D721Med (cell line): ENCODE data around the gene PPBP.
"Not testable (repeated sequence)": the region's sequence is repeated elsewhere in the genome, so short reads cannot be mapped to it uniquely, and the experiment has no call there.

Source experiments
- DNase-seq: peaks from one replicate; pipeline ENCODE4 v3.0.0; 2011; ENCODE audit warnings: low spot score; ENCODE audit not compliant: insufficient read length
- FAIRE-seq: peaks from 2 replicates; lab custom pipeline; 2011; peaks lifted over from hg19 to GRCh38; lab: Jason Lieb, UNC
- TF ChIP-seq, protein P1 (sequence below): IDR thresholded peaks from 2 replicates; pipeline ENCODE4 v1.5.1; 2012; ENCODE audit warnings: mild to moderate bottlenecking, control low read depth; ENCODE audit not compliant: insufficient read depth; ENCODE audit errors: missing control alignments

Gene PPBP

DNA sequence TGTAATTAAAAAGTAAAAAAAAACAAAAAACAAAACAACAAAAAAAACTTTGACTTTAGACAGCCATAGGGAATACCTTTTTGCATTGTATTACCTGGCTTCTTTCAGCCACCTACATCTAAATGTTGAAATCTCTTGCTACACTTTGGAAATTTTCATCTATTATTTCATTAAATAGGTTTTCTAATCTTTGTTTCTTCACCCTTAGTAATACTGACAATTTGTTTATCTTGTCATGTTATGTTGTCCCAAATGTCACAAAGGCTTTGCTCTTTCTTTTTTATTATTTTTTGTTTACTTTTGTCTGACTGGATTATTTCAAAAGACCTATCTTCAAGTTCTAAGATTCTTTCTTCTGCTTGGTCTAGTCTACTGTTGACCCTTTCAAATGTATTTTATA is 13.6 kb downstream of the PPBP start:
- FAIRE-seq (no peak), DNase-seq (no peak)
- TF ChIP-seq, protein P1, sequence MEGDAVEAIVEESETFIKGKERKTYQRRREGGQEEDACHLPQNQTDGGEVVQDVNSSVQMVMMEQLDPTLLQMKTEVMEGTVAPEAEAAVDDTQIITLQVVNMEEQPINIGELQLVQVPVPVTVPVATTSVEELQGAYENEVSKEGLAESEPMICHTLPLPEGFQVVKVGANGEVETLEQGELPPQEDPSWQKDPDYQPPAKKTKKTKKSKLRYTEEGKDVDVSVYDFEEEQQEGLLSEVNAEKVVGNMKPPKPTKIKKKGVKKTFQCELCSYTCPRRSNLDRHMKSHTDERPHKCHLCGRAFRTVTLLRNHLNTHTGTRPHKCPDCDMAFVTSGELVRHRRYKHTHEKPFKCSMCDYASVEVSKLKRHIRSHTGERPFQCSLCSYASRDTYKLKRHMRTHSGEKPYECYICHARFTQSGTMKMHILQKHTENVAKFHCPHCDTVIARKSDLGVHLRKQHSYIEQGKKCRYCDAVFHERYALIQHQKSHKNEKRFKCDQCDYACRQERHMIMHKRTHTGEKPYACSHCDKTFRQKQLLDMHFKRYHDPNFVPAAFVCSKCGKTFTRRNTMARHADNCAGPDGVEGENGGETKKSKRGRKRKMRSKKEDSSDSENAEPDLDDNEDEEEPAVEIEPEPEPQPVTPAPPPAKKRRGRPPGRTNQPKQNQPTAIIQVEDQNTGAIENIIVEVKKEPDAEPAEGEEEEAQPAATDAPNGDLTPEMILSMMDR: no peak

DNA sequence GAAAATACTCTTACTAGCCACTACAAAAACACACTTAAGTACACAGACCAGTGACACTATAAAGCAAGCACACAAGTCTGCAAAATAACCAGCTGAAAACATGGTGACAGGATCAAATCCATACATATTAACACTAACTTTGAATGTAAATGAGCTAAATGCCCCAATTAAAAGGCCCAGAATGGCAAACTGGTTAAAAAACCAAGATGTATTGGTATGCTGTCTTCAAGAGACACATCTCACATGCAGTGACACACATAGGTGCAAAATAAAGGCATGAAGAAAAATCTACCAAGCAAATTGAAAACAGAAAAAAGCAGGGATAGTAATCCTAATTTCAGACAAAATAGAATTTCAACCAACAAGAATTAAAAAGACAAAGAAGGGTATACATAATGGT is 17.0 kb downstream of the PPBP start:
- FAIRE-seq: no peak
- TF ChIP-seq, protein P1: no peak

DNA sequence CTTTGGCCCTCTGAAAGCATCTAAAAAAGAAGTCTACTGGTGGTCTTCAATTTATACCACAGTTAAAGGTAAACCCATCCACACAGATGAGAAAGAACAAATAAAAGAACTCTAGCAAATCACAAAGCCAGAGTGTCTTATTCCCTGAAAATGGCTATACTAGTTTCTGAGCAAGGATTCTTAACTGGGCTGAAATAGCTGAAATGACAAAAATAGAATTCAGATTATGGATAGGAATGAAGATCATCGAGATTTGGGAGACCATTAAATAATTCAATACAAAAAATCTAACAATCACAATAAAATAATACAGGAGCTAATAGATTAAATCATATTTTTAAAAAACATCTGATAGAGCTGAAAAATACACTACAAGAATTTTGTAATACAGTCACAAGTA is 18.0 kb downstream of the PPBP start:
- DNase-seq (no peak), FAIRE-seq (no peak)
- TF ChIP-seq, protein P1: no peak

More for the DNA sequence above, 17.0 kb downstream of the PPBP start:
- no peak for DNase-seq

DNA sequence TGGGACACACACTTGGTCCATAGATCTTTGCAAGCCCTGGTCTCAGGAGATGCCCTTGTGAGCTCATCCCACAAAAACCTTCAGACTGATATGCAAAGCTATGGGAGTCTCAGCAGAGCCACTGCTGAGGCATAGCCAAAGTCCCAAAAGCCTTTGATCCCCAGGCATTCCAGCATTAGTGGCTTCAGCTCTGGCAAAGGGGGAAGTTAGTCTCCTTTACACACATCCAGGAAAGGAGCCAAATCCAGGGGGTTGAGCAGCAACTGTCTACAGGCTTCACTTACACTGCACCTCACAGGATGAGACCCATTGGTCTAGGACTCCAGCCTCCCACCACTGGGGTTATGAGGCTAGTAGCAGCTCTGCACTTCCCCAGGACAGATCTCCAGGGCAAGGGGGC is 20.1 kb downstream of the PPBP start:
- TF ChIP-seq, protein P1: no peak
- FAIRE-seq (no peak), DNase-seq (no peak)

DNA sequence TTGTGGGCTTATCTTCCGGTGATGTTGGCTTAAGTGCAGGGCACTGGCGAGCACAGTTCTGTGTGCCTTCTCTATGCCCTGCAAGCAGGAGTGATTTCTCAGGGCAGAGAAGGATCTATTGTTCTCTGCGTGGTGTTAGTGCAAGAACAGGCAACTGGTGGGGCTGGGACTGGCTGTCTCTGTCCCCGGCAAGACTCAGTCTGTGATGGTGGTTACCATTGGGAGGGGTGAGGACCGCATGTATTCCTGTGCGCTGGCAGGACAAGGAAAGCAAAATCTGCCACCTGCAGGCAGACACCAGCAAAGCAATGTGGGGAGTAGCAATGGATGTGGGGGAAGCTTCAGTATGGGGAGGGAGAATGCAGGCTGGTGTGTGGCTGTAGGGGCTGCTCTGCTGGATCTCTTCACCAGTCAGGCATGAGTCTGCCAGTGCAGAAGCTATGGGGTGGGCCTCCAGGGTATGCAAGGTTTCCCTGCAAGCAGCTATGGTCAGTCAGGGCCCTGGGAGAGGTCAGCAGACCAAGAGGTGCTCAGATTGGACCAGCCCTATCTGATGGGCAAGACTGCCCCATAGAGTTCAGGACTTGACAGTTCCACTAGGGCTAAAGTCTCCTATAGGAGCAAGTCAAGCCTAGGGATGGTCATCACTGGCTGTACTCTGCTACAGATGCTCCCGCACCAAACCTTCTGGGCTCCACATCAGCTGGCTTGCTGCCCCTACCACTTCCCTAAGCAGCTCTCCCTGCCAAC is 23.0 kb downstream of the PPBP start:
- TF ChIP-seq, protein P1: peak; percentile 31
- DNase-seq (no peak), FAIRE-seq (no peak)

DNA sequence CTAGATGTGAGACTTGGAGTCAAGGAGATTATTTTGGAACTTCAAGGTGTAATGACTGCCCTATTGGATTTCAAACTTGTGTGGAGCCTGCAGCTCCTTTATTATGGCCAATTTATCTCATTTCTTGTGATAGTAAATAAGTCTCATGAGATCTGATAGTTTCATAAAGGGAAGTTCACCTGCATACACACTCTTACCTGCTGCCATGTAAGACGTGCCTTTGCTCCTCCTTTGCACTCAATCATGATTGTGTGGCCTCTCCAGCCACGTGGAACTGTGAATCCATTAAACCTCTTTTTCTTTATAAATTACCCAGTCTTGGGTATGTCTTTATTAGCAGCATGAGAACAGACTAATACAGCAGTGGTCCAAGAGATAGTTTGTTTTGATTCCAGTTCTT is 25.3 kb downstream of the PPBP start:
- FAIRE-seq (no peak), DNase-seq (no peak)
- TF ChIP-seq, protein P1: no peak

DNA sequence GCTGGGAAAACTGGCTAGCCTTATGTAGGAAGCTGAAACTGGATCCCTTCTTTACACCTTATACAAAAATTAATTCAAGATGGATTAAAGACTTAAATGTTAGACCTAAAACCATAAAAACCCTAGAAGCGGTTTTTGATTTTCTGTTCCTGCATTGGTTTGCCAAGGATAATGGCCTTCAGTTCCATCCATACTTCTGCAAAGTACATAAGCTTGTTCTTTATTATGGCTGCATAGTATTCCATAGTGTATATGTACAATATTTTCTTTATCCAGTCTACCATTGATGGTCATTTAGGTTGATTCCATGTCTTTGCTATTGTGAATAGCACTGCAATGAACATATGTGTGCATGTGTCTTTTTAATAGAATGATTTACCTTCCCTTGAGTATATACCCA is 28.9 kb downstream of the PPBP start:
- FAIRE-seq, DNase-seq: not testable (repeated sequence)
